Neural cell (in vitro differentiated cells): ENCODE data around the gene FCN2. TPM values are rescaled to one million over a fixed set of nuclear protein-coding genes. Genes with fewer than 3 reads are reported as not detected.

ENCODE experiments used
- H2AFZ ChIP-seq: fragments of 200-600, 300-800 bp; sonication (generic), shearing (Covaris generic); 2 replicates; pipeline ENCODE4 v1.6.0; 2014; ENCODE audit warnings: low read depth, mild to moderate bottlenecking, antibody characterized with exemption, low read length, moderate library complexity
- H3F3A ChIP-seq: fragments of 200-600 bp; shearing (Covaris generic); 2 replicates; pipeline ENCODE4 v1.6.1; 2016; ENCODE audit warnings: mild to moderate bottlenecking, moderate library complexity, mixed read lengths, antibody characterized with exemption, low read length; ENCODE audit not compliant: insufficient read depth, poor library complexity, severe bottlenecking
- H3K27ac ChIP-seq: fragments of 200-600, 300-800 bp; sonication (generic), shearing (Covaris generic); 2 replicates; pipeline ENCODE4 v1.5.1; 2014; ENCODE audit warnings: mild to moderate bottlenecking, low read length, moderate library complexity
- H3K27me3 ChIP-seq: fragments of 300-800, 200-600 bp; sonication (generic), shearing (Covaris generic); 2 replicates; pipeline ENCODE4 v1.6.0; 2014; ENCODE audit warnings: mild to moderate bottlenecking, low read depth, low read length, moderate library complexity; ENCODE audit not compliant: insufficient read depth
- H3K36me3 ChIP-seq: fragments of 300-800, 200-600 bp; sonication (generic), shearing (Covaris generic); 2 replicates; pipeline ENCODE4 v1.5.1; 2014; ENCODE audit warnings: mild to moderate bottlenecking, antibody characterized with exemption, low read length, moderate library complexity; ENCODE audit not compliant: insufficient read depth
- H3K4me2 ChIP-seq: fragments of 300-800, 200-600 bp; sonication (generic), shearing (Covaris generic); 2 replicates; pipeline ENCODE4 v1.6.0; 2014; ENCODE audit warnings: mild to moderate bottlenecking, low read length
- H3K4me3 ChIP-seq: fragments of 300-800, 200-600 bp; sonication (generic), shearing (Covaris generic); 2 replicates; pipeline ENCODE4 v1.5.1; 2014; ENCODE audit warnings: mild to moderate bottlenecking, low read length, moderate library complexity
- H3K79me2 ChIP-seq: fragments of 200-600 bp; shearing (Covaris generic); replicated peaks from 2 replicates; pipeline ENCODE4 v1.6.0; 2014; ENCODE audit warnings: mild to moderate bottlenecking, low read length, moderate library complexity; ENCODE audit not compliant: insufficient read depth
- H3K9ac ChIP-seq: fragments of 300-800, 200-600 bp; sonication (generic), shearing (Covaris generic); 2 replicates; pipeline ENCODE4 v1.6.1; 2016; ENCODE audit warnings: mild to moderate bottlenecking, low read length, mixed read lengths
- H3K9me2 ChIP-seq: fragments of 200-600 bp; shearing (Covaris generic); 2 replicates; pipeline ENCODE4 v1.6.1; 2016; ENCODE audit warnings: mild to moderate bottlenecking, low read length, mixed read lengths; ENCODE audit not compliant: insufficient read depth
- H3K9me3 ChIP-seq: fragments of 200-600, 300-800 bp; sonication (generic), shearing (Covaris generic); 2 replicates; pipeline ENCODE4 v1.6.1; 2016; ENCODE audit warnings: mild to moderate bottlenecking, mixed run types, low read length, moderate library complexity, mixed read lengths
- H4K20me1 ChIP-seq: fragments of 200-600 bp; shearing (Covaris generic); 2 replicates; pipeline ENCODE4 v1.6.1; 2016; ENCODE audit warnings: mild to moderate bottlenecking, mixed run types; ENCODE audit not compliant: insufficient read depth
- CTCF ChIP-seq: fragments of 450-650 bp; IDR thresholded peaks from 2 replicates; pipeline ENCODE4 v1.5.1; 2014; ENCODE audit warnings: antibody characterized with exemption, mild to moderate bottlenecking, moderate library complexity; ENCODE audit not compliant: poor library complexity, severe bottlenecking
- EP300 ChIP-seq: fragments of 450-650 bp; conservative IDR thresholded peaks from 2 replicates; pipeline ENCODE4 v1.6.1; 2014; ENCODE audit warnings: antibody characterized with exemption, mild to moderate bottlenecking, moderate library complexity; ENCODE audit not compliant: poor library complexity, severe bottlenecking
- EZH2 ChIP-seq: fragments of 200-600, 300-800 bp; shearing (Covaris generic), sonication (generic); IDR thresholded peaks from 2 replicates; pipeline ENCODE4 v1.6.1; 2014; ENCODE audit warnings: antibody characterized with exemption, low read length, borderline replicate concordance, mild to moderate bottlenecking; ENCODE audit not compliant: insufficient read depth, poor library complexity, severe bottlenecking
- MXI1 ChIP-seq: fragments of 450-650 bp; conservative IDR thresholded peaks from 2 replicates; pipeline ENCODE4 v1.6.1; 2014; ENCODE audit warnings: antibody characterized with exemption, mild to moderate bottlenecking; ENCODE audit not compliant: poor library complexity, severe bottlenecking
- POLR2AphosphoS5 ChIP-seq: IDR thresholded peaks from 2 replicates; pipeline ENCODE4 v1.6.1; 2012
- RAD21 ChIP-seq: fragments of 450-650 bp; conservative IDR thresholded peaks from 2 replicates; pipeline ENCODE4 v1.6.1; 2014; ENCODE audit warnings: antibody characterized with exemption, mild to moderate bottlenecking, moderate library complexity
- REST ChIP-seq: IDR thresholded peaks from 2 replicates; pipeline ENCODE4 v1.6.1; 2012; ENCODE audit warnings: borderline replicate concordance
- SMC3 ChIP-seq: fragments of 450-650 bp; conservative IDR thresholded peaks from 2 replicates; pipeline ENCODE4 v1.6.1; 2014; ENCODE audit warnings: antibody characterized with exemption, mild to moderate bottlenecking, moderate library complexity; ENCODE audit not compliant: poor library complexity
- TAF1 ChIP-seq: IDR thresholded peaks from 2 replicates; pipeline ENCODE4 v1.6.1; 2012; ENCODE audit warnings: low read depth
- polyA plus RNA-seq: library from polyadenylated mRNA; depleted of rRNA; stranded (reverse); fragments of >200 nt; gene quantifications from 2 replicates; pipeline ENCODE4 v1.2.3, GENCODE V29; 2014

Gene FCN2
- polyA plus RNA-seq, 1 donor from 2014 or later = not detected

GRCh38 chr9:134887219-134887618 is 6.6 kb downstream of the FCN2 start:
- Histone ChIP-seq H3K9me3 (no peaks in the 10 kb centered on the region), H3K4me3 (no peak overlapping the region), H3F3A (no peaks in the 10 kb centered on the region), H3K4me2 (no peak overlapping the region), H3K27ac (no peak overlapping the region), H3K36me3 (no peaks in the 10 kb centered on the region), H3K9me2 (no peaks in the 10 kb centered on the region), H4K20me1 (no peaks in the 10 kb centered on the region), H3K9ac (no peak overlapping the region), H3K79me2 (no peaks in the 10 kb centered on the region), H3K27me3 (no peaks in the 10 kb centered on the region), H2AFZ (no peak overlapping the region)
- TF ChIP-seq RAD21 = no peak
- TF ChIP-seq EP300 = no peak
- TF ChIP-seq CTCF = no peak
- TF ChIP-seq EZH2 = no peak
- no peak for TF ChIP-seq POLR2AphosphoS5
- TF ChIP-seq SMC3 = no peak
- no peak for TF ChIP-seq MXI1
- TF ChIP-seq REST = no peak
- no peak for TF ChIP-seq TAF1

GRCh38 chr9:134887686-134888602 is 7.3 kb downstream of the FCN2 start:
- H2AFZ ChIP-seq = no peak overlapping the region
- no peak overlapping the region for H3K9ac ChIP-seq
- H3K9me2 ChIP-seq = no peaks in the 10 kb centered on the region
- TF ChIP-seq RAD21 (no peak), CTCF (no peak), EZH2 (no peak), POLR2AphosphoS5 (no peak), TAF1 (no peak), MXI1 (no peak), SMC3 (no peak), EP300 (no peak), REST (no peak)
- H3K36me3 ChIP-seq = no peaks in the 10 kb centered on the region
- no peaks in the 10 kb centered on the region for H4K20me1 ChIP-seq
- H3K27me3 ChIP-seq = no peaks in the 10 kb centered on the region
- no peaks in the 10 kb centered on the region for H3F3A ChIP-seq
- no peak overlapping the region for H3K27ac ChIP-seq
- no peaks in the 10 kb centered on the region for H3K9me3 ChIP-seq
- no peaks in the 10 kb centered on the region for H3K79me2 ChIP-seq
- no peak overlapping the region for H3K4me3 ChIP-seq
- no peak overlapping the region for H3K4me2 ChIP-seq
